Heart left ventricle (tissue), 13 donors: ENCODE results near the gene ZNF25.

Source experiments
- CTCF ChIP-seq, 12 donors: fragments of 200-600 bp; sonication (generic) in 4 of 12; IDR thresholded peaks; one replicate each; pipeline versions ENCODE4 v1.5.0 to v1.8.0; 2018 to 2022; ENCODE audit warnings: antibody characterized with exemption in 12 of 12, mild to moderate bottlenecking in 5 of 12
- POLR2A ChIP-seq, 2 donors: fragments of 450-650 bp; IDR thresholded peaks; one replicate each; pipeline ENCODE4 v1.6.1; 2017; ENCODE audit warnings: antibody characterized with exemption in 2 of 2, mild to moderate bottlenecking in 2 of 2, moderate library complexity in 2 of 2
- donor health status: ischemic (EF 13 %, LVEDD 7.1; RV severe dilation, severe dysfunction).
- donor health status: DM: no; HTN: yes; CAD: no.
- donor health status: DM: no; HTN: no; CAD: no.
- donor health status: ischemic (EF 25% LVEDD 6.9; RV normal size, moderate dysfunction).
- donor health status: ischemic (EF 25% LVEDD 5.7; RV mildly dilated, moderate dysfunction).
- donor health status: ischemic (EF 35%, LVEDD 5.7; RV mildly dilated, moderate dysfunction).
- donor health status: nonischemic (EF 11% LVEDD 7.7; RV severe dilation, severe dysfunction).
- donor health status: DM: yes; HTN: yes; CAD: no.
- donor health status: PGD.
- donor health status: ischemic (EF 29% LVEDD 5.4; RV normal size, mild dysfunction).
- donor health status: nonischemic (EF 23%, LVEDD 6.1; RV moderate dilation, normal function).

GRCh38 chr10:37992083-37992482 is 15.6 kb upstream of the ZNF25 start:
- TF ChIP-seq CTCF (IDR thresholded peaks at IDR 0.05), result no peak
- TF ChIP-seq POLR2A (IDR thresholded peaks at IDR 0.05), result no peak
